ENCODE measurements around the gene RIPOR1.
"Not testable (repeated sequence)": the region's sequence is repeated elsewhere in the genome, so short reads cannot be mapped to it uniquely, and the experiment has no call there.

RIPOR1 gene

DNA sequence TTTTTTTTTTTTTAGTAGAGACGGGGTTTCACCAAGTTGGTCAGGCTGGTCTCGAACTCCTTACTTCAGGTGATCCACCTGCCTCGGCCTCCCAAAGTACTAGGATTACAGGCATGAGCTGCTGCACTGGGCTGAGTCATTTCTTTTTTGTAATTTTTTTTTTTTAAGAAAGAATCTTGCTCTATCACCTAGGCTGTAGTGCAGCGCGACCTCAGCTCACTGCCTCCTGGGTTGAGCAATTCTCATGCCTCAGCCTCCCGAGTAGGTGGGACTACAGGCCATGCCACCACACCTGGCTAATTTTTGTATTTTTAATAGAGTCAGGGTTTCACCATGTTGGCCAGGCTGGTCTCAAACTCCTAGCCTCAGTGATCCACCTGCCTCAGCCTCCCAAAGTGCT, 5.4 kb downstream of the RIPOR1 start:
- H3K27me3 ChIP-seq (replicated peaks in 2 of 5; ENCODE audit: control insufficient read depth in 4 of 5, insufficient read depth in 5 of 5, low read length in 4 of 5); H3K36me3 ChIP-seq (ENCODE audit: control insufficient read depth in 4 of 4, insufficient read depth in 4 of 4, low read length in 3 of 4); POLR2A ChIA-PET; H3K4me3 ChIP-seq (ENCODE audit: control insufficient read depth in 1 of 7, extremely low read depth in 1 of 7, insufficient read depth in 4 of 7, low read depth in 2 of 7, low read length in 6 of 7); DNase-seq; H3K9me3 ChIP-seq (ENCODE audit: control extremely low read depth in 1 of 5, control insufficient read depth in 4 of 5, insufficient read depth in 2 of 5, low read depth in 1 of 5, low read length in 4 of 5); H3K27ac ChIP-seq (ENCODE audit: insufficient read depth in 1 of 2, low read depth in 1 of 2, low read length in 2 of 2, poor library complexity in 1 of 2, severe bottlenecking in 2 of 2): not testable (repeated sequence)
- H3K4me1 ChIP-seq (ENCODE audit: control extremely low read depth in 1 of 4, control insufficient read depth in 4 of 4, insufficient read depth in 4 of 4, low read length in 3 of 4): peaks cover 10 to 84% (median 64%) of the 10 kb centered on the region in 4 experiments
- 100% methylated on average over 6 of the region's 6 CpGs for WGBS (ENCODE audit: insufficient coverage)
- CTCF ChIA-PET: interaction anchor here (0.7 to 6.1 kb wide), 5 partner anchors 9 to 121 kb away, joined by 3 to 60 read pairs (median 22); partner anchors contain the start of gene CTCF

DNA sequence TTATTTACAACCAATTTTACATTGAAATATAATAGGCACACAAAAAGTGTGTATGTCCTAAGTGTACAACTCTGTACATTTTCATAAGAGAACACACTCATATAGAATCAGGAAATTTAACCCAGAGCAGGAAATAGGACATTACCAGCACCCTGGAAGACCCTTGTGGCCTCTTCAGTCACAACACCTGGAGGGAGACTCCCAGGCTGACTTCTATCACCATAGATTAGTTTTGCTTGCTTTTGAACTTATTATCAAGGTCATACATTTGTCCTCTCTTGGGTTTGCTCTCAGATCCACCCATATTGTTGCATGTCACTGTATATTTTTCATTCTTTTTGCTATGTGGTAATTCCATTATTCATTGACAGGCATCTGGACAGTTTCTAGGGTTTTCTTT, 5.8 kb downstream of the RIPOR1 start:
- Histone ChIP-seq H3K27ac (ENCODE audit: insufficient read depth in 1 of 2, low read depth in 1 of 2, low read length in 2 of 2, poor library complexity in 1 of 2, severe bottlenecking in 2 of 2) (no peak overlapping the region), H3K4me1 (ENCODE audit: control extremely low read depth in 1 of 4, control insufficient read depth in 4 of 4, insufficient read depth in 4 of 4, low read length in 3 of 4) (peaks cover 10 to 81% (median 62%) of the 10 kb centered on the region in 4 experiments), H3K36me3 (ENCODE audit: control insufficient read depth in 4 of 4, insufficient read depth in 4 of 4, low read length in 3 of 4) (peaks cover 0 to 2% (median 1%) of the 10 kb centered on the region in 4 experiments), H3K9me3 (ENCODE audit: control extremely low read depth in 1 of 5, control insufficient read depth in 4 of 5, insufficient read depth in 2 of 5, low read depth in 1 of 5, low read length in 4 of 5) (no peaks in the 10 kb centered on the region), H3K27me3 (replicated peaks in 2 of 5; ENCODE audit: control insufficient read depth in 4 of 5, insufficient read depth in 5 of 5, low read length in 4 of 5) (no peaks in the 10 kb centered on the region), H3K4me3 (ENCODE audit: control insufficient read depth in 1 of 7, extremely low read depth in 1 of 7, insufficient read depth in 4 of 7, low read depth in 2 of 7, low read length in 6 of 7) (no peak overlapping the region)
- DNase-seq: no peak
- ChIA-PET CTCF (interaction anchor here (1.3 to 6.1 kb wide), 5 partner anchors 8 to 28 kb away, joined by 5 to 60 read pairs (median 29); partner anchors contain the start of gene CTCF), POLR2A (interaction anchor here (0.6 kb wide), 1 partner anchor 139 kb away, joined by 6 read pairs; no protein-coding TSS in a partner anchor)

DNA sequence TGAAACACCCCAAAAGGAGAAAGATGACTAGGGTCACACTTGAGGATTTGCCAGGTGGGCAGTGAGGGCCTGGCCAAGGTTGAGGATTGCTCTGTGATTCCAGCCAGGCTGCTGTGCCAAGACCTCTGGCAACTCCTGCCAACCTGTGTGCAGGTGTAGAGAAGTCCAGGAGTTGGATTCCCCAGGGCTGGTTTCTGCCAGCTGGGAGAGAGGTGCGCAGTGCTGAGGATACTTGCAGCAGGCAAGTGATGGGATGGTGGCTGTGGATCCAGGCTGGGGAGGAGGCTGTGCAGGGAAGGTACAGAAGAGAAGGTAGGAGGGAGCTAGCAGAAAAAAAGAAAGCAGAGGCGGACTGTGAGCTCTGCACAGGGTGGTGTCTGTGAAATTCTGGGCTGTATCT, 6.6 kb downstream of the RIPOR1 start:
- peaks cover 0 to 9% (median 7%) of the 10 kb centered on the region in 4 experiments for H3K36me3 ChIP-seq (ENCODE audit: control insufficient read depth in 4 of 4, insufficient read depth in 4 of 4, low read length in 3 of 4)
- ChIA-PET POLR2A (interaction anchor here (0.6 kb wide), 1 partner anchor 138 kb away, joined by 6 read pairs; no protein-coding TSS in a partner anchor), CTCF (interaction anchor here (1.0 to 6.1 kb wide), 5 partner anchors 9 to 28 kb away, joined by 3 to 52 read pairs (median 25); partner anchors contain the start of gene CTCF)
- no peak overlapping the region for H3K4me3 ChIP-seq (ENCODE audit: control insufficient read depth in 1 of 7, extremely low read depth in 1 of 7, insufficient read depth in 4 of 7, low read depth in 2 of 7, low read length in 6 of 7)
- no peaks in the 10 kb centered on the region for H3K27me3 ChIP-seq (replicated peaks in 2 of 5; ENCODE audit: control insufficient read depth in 4 of 5, insufficient read depth in 5 of 5, low read length in 4 of 5)
- no peak overlapping the region for H3K27ac ChIP-seq (ENCODE audit: insufficient read depth in 1 of 2, low read depth in 1 of 2, low read length in 2 of 2, poor library complexity in 1 of 2, severe bottlenecking in 2 of 2)
- DNase-seq: no peak
- peaks cover 10 to 73% (median 54%) of the 10 kb centered on the region in 4 experiments for H3K4me1 ChIP-seq (ENCODE audit: control extremely low read depth in 1 of 4, control insufficient read depth in 4 of 4, insufficient read depth in 4 of 4, low read length in 3 of 4)
- WGBS (ENCODE audit: insufficient coverage): 100% methylated on average over 2 of the region's 2 CpGs
- no peaks in the 10 kb centered on the region for H3K9me3 ChIP-seq (ENCODE audit: control extremely low read depth in 1 of 5, control insufficient read depth in 4 of 5, insufficient read depth in 2 of 5, low read depth in 1 of 5, low read length in 4 of 5)

DNA sequence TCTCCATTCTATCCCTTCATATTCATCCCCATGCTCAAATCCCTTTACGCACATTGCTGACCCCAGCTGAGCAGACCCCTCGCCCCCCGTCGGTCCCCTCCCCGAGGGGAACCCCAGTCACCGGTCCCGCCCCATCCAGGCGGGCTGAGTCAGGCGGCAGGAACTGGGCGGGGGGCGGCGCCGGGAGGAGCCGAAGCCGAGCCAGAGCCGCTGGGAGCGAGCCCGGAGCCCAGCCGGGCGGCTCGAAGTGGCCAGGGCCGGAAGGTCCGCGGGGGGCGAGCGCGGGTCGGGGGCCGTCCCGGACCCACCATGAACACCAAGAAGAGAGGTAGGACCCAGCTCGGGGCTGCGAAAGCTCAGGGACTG, 8.6 kb downstream of the RIPOR1 start:
- Histone ChIP-seq H3K27ac (ENCODE audit: insufficient read depth in 1 of 2, low read depth in 1 of 2, low read length in 2 of 2, poor library complexity in 1 of 2, severe bottlenecking in 2 of 2) (peak overlapping the region in 1 of 2 experiments; percentile 66), H3K9me3 (ENCODE audit: control extremely low read depth in 1 of 5, control insufficient read depth in 4 of 5, insufficient read depth in 2 of 5, low read depth in 1 of 5, low read length in 4 of 5) (no peaks in the 10 kb centered on the region), H3K4me3 (ENCODE audit: control insufficient read depth in 1 of 7, extremely low read depth in 1 of 7, insufficient read depth in 4 of 7, low read depth in 2 of 7, low read length in 6 of 7) (peak overlapping the region; percentile 42 to 86 (median 73)), H3K4me1 (ENCODE audit: control extremely low read depth in 1 of 4, control insufficient read depth in 4 of 4, insufficient read depth in 4 of 4, low read length in 3 of 4) (peaks cover 0 to 57% (median 45%) of the 10 kb centered on the region in 4 experiments), H3K36me3 (ENCODE audit: control insufficient read depth in 4 of 4, insufficient read depth in 4 of 4, low read length in 3 of 4) (peaks cover 6 to 28% (median 23%) of the 10 kb centered on the region in 4 experiments), H3K27me3 (replicated peaks in 2 of 5; ENCODE audit: control insufficient read depth in 4 of 5, insufficient read depth in 5 of 5, low read length in 4 of 5) (no peaks in the 10 kb centered on the region)
- DNase-seq: peak in 2 of 3 donors; percentile 55 to 65
- WGBS (ENCODE audit: insufficient coverage): under 1% methylated on average over 20 of the region's 32 CpGs
- ChIA-PET POLR2A (interaction anchor here (0.6 to 1.4 kb wide), 5 partner anchors 8 to 108 kb away, joined by 3 to 8 read pairs (median 4); partner anchors contain the start of genes CARMIL2 and RIPOR1), CTCF (interaction anchor here (1.0 to 6.1 kb wide), 11 partner anchors 8 to 113 kb away, joined by 3 to 52 read pairs (median 5); partner anchors contain the start of genes CTCF and RIPOR1)

DNA sequence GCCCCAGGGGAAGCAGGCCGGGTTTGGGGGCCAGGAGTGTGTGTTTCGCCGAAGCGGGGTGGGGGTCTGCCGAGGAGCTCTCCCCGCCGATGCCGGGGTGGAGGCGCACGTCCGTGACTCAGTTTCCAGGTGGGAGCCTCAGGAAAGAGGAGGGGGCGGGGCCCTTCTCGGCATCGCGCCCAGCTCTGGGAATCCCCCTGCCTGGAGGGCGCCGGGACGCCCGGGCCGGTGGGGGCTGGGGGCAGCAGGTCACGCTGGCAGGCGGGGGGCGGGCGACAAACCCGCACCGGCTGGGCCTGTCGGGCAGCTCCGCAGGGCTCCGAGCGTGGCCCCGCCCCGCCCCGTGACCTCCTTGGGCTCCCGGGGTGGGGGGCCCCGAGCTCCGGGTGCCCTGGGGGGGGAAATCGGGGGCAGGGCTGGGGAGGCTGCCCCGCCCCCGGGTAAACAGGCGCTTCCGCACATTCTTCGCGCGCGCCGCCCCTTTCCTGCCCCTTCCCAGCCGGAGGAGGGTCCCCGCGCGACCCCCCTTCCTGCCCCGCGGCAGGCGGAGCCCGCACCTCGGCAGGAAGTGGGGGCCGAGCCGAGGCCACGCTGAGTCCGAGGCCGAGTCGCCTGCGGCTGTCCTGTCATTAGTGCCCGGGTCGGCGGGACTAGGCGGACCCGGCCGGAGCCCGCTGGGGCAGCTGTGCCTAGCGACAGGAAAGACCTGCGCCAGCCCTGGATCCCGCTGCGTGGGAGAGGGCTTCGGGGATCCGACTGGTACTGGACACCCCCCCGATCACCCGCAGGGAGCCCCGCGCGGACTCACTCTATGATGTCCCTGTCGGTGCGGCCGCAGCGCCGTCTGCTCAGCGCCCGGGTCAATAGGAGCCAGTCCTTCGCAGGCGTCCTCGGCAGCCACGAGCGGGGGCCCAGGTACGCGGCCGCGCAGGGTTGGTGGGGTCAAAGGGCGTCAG, 9.3 kb downstream of the RIPOR1 start:
- ChIA-PET CTCF (interaction anchor here (1.0 to 15.1 kb wide), 11 partner anchors 9 to 113 kb away, joined by 3 to 308 read pairs (median 5); partner anchors contain the start of genes CTCF and RIPOR1), POLR2A (interaction anchor here (0.6 to 1.4 kb wide), 5 partner anchors 9 to 107 kb away, joined by 3 to 8 read pairs (median 4); partner anchors contain the start of genes CARMIL2 and RIPOR1)
- under 1% methylated on average over 61 of the region's 97 CpGs for WGBS (ENCODE audit: insufficient coverage)
- Histone ChIP-seq H3K9me3 (ENCODE audit: control extremely low read depth in 1 of 5, control insufficient read depth in 4 of 5, insufficient read depth in 2 of 5, low read depth in 1 of 5, low read length in 4 of 5) (no peaks in the 10 kb centered on the region), H3K27me3 (replicated peaks in 2 of 5; ENCODE audit: control insufficient read depth in 4 of 5, insufficient read depth in 5 of 5, low read length in 4 of 5) (no peaks in the 10 kb centered on the region), H3K36me3 (ENCODE audit: control insufficient read depth in 4 of 4, insufficient read depth in 4 of 4, low read length in 3 of 4) (peaks cover 6 to 30% (median 24%) of the 10 kb centered on the region in 4 experiments), H3K4me3 (ENCODE audit: control insufficient read depth in 1 of 7, extremely low read depth in 1 of 7, insufficient read depth in 4 of 7, low read depth in 2 of 7, low read length in 6 of 7) (peak overlapping the region; percentile 42 to 86 (median 73)), H3K27ac (ENCODE audit: insufficient read depth in 1 of 2, low read depth in 1 of 2, low read length in 2 of 2, poor library complexity in 1 of 2, severe bottlenecking in 2 of 2) (peak overlapping the region in 1 of 2 experiments; percentile 66), H3K4me1 (ENCODE audit: control extremely low read depth in 1 of 4, control insufficient read depth in 4 of 4, insufficient read depth in 4 of 4, low read length in 3 of 4) (peaks cover 0 to 55% (median 47%) of the 10 kb centered on the region in 4 experiments)
- peak in 2 of 3 donors; percentile 48 to 64 for DNase-seq

DNA sequence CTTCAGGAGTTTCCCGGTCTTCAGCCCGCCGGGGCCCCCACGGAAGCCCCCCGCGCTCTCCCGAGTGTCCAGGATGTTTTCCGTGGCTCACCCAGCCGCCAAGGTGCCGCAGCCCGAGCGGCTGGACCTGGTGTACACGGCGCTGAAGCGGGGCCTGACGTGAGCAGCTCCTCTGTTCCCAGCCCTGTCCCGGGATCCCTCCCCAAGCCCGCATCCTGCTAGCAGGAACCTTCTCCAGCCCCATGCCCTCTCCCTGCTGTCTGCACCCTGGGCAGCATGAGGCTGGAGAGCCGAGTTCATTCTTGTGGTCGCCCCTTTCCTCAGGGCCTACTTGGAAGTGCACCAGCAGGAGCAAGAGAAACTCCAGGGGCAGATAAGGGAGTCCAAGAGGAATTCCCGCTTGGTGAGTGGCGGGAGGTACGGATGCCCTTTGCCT, 10.1 kb downstream of the RIPOR1 start:
- POLR2A ChIA-PET: interaction anchor here (1.2 kb wide), 1 partner anchor 10 kb away, joined by 4 read pairs; the partner anchor contains the start of gene RIPOR1
- peaks cover 11 to 38% (median 28%) of the 10 kb centered on the region in 4 experiments for H3K36me3 ChIP-seq (ENCODE audit: control insufficient read depth in 4 of 4, insufficient read depth in 4 of 4, low read length in 3 of 4)
- peak overlapping the region in 1 of 2 experiments; percentile 25 for H3K27ac ChIP-seq (ENCODE audit: insufficient read depth in 1 of 2, low read depth in 1 of 2, low read length in 2 of 2, poor library complexity in 1 of 2, severe bottlenecking in 2 of 2)
- no peak for DNase-seq
- H3K4me3 ChIP-seq (ENCODE audit: control insufficient read depth in 1 of 7, extremely low read depth in 1 of 7, insufficient read depth in 4 of 7, low read depth in 2 of 7, low read length in 6 of 7): peak overlapping the region in 6 of 7 experiments; percentile 0 to 86 (median 76)
- H3K4me1 ChIP-seq (ENCODE audit: control extremely low read depth in 1 of 4, control insufficient read depth in 4 of 4, insufficient read depth in 4 of 4, low read length in 3 of 4): peaks cover 0 to 50% (median 48%) of the 10 kb centered on the region in 4 experiments
- CTCF ChIA-PET: interaction anchor here (0.9 to 15.1 kb wide), 4 partner anchors 9 to 31 kb away, joined by 5 to 308 read pairs (median 17); partner anchors contain the start of gene CTCF
- WGBS (ENCODE audit: insufficient coverage): 51% methylated on average over 19 of the region's 23 CpGs
- no peaks in the 10 kb centered on the region for H3K9me3 ChIP-seq (ENCODE audit: control extremely low read depth in 1 of 5, control insufficient read depth in 4 of 5, insufficient read depth in 2 of 5, low read depth in 1 of 5, low read length in 4 of 5)
- H3K27me3 ChIP-seq (replicated peaks in 2 of 5; ENCODE audit: control insufficient read depth in 4 of 5, insufficient read depth in 5 of 5, low read length in 4 of 5): no peaks in the 10 kb centered on the region

Measured in common myeloid progenitor, CD34-positive (primary cell).